ENCODE results near the gene ENOX2.

Gene ENOX2

DNA sequence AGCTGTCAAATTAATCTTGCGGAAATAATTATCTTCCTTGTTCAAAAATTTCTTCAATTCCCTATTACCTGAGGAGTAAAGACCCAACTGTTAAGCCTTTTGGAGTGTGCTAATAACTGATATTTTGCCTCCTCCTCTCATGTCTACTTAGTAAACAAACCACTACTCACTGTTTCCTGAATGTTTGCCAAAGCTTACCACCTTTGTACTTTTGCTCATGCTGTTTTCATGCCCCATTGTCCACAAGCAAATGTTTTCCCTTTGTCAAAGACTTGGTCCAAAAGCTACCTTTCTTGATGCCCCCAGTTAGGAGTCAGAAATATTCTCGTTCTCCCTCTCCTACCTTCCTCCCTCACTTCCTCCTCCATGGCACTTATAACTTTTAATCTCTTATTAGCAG is 226.1 kb downstream of the ENOX2 start:
- DNase-seq (ENCODE audit: extremely low read depth, low read depth): no peak
- H3K4me3 ChIP-seq (replicated peaks; ENCODE audit: low read depth, low read length): no peak overlapping the region
- TF ChIP-seq, protein P1, sequence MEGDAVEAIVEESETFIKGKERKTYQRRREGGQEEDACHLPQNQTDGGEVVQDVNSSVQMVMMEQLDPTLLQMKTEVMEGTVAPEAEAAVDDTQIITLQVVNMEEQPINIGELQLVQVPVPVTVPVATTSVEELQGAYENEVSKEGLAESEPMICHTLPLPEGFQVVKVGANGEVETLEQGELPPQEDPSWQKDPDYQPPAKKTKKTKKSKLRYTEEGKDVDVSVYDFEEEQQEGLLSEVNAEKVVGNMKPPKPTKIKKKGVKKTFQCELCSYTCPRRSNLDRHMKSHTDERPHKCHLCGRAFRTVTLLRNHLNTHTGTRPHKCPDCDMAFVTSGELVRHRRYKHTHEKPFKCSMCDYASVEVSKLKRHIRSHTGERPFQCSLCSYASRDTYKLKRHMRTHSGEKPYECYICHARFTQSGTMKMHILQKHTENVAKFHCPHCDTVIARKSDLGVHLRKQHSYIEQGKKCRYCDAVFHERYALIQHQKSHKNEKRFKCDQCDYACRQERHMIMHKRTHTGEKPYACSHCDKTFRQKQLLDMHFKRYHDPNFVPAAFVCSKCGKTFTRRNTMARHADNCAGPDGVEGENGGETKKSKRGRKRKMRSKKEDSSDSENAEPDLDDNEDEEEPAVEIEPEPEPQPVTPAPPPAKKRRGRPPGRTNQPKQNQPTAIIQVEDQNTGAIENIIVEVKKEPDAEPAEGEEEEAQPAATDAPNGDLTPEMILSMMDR (IDR thresholded peaks at IDR 0.05; ENCODE audit: low read depth, low read length, missing control alignments): no peak

DNA sequence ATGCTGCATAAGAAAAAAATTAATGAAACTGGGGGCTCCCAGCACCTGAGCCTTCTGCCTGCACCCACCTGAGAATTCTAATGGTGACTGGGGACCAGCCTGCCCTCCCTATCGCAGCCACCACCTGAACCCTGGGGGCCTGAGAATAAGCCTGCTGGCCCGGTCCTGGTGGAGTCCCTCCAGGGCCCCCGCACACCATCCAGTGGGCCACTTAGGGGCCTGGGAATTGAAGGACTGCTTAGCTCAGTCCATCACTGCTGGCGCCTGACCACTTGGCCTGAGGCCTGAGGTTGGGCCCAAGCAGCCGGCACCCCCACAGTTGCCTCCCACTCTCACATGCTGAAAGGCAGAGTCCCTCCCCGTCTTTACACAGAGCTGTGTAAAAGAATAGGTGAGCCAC is 230.8 kb downstream of the ENOX2 start:
- no peak for DNase-seq (ENCODE audit: extremely low read depth, low read depth)
- H3K4me3 ChIP-seq (replicated peaks; ENCODE audit: low read depth, low read length): no peak overlapping the region
- TF ChIP-seq, protein P1 (IDR thresholded peaks at IDR 0.05; ENCODE audit: low read depth, low read length, missing control alignments): no peak

DNA sequence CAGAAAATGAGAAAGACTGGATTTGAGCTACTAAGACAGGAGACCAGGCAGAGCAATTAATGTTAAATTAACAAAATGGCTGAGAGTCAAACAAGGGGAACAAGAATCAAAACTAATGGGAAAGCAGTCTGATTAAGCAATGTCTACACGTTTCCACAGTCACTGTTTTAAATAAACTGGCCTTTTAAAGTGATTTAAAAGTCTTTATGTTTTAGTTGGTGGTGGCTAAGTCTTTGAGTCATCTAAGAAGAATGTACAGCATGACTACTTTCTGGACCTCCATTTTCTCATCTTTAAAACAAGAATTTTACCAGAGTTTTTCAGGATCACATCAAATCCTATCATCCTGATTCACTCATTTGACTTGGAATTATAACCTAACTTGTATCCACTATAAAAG is 233.8 kb downstream of the ENOX2 start:
- no peak for DNase-seq (ENCODE audit: extremely low read depth, low read depth)
- TF ChIP-seq, protein P1 (IDR thresholded peaks at IDR 0.05; ENCODE audit: low read depth, low read length, missing control alignments): no peak
- H3K4me3 ChIP-seq (replicated peaks; ENCODE audit: low read depth, low read length): no peak overlapping the region

DNA sequence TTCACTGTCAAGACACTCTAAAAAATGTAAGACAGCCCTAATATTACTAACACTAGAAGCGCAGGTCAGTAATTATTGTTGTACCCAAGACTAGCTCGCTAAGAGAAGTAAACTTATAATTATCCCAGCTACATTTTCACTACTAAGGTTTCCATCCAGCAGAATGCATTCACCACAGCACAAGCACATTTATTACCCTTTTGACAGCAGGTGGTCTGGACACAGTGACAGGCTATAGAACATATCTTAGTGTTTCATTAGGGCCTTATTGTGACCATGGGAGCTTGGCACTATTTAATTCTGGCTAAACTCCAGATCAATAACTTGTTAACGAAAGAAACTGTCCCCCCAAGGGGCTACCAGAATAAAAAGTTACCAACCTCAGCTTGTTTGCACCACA is 237.7 kb downstream of the ENOX2 start:
- TF ChIP-seq, protein P1 (IDR thresholded peaks at IDR 0.05; ENCODE audit: low read depth, low read length, missing control alignments): no peak
- DNase-seq (ENCODE audit: extremely low read depth, low read depth): no peak
- no peak overlapping the region for H3K4me3 ChIP-seq (replicated peaks; ENCODE audit: low read depth, low read length)

DNA sequence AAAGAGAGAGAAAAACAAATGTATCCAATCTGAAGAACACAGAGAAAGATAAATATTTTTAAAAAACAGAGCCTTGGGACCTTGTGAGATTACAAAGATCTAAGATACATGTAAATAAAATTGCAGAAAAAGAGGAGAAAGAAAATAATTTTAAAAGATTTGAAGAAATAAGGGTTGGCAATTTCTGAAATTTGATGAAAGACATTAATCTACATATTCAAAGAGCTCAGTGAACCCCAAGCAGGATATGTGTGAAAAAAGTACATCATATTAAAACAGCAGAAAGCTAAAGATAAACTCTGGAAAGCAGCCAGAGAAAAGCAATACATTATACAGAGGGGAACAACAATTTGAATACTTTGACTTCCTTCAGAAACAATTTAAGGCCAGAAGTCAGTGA is 244.7 kb downstream of the ENOX2 start:
- TF ChIP-seq, protein P1 (IDR thresholded peaks at IDR 0.05; ENCODE audit: low read depth, low read length, missing control alignments): no peak
- no peak for DNase-seq (ENCODE audit: extremely low read depth, low read depth)

DNA sequence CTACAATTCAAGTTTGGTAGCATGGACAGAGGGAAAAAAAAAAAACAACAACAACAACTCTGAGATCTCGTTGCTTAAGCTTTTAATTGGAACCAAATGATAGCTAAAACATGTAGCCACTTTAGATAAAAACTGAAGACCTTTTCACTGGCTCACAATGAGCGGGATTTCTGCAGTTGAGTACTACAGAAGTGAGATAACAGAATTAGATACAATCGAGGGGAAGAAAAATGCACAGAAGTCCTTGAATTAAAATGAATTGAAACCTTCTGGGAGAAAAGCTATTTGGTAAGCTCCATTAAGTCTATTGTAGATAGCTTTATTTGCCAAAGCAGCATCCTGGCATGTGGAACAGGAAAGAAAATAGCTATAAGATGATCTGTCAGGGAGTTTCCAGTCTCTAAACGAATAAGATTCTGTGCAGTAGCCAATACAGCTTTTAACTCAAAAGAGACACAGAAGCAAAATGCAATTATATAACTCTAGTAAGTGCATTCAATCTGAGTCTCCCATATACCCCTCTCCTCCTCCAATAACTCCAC is 248.5 kb downstream of the ENOX2 start:
- H3K4me3 ChIP-seq (replicated peaks; ENCODE audit: low read depth, low read length): no peak overlapping the region
- TF ChIP-seq, protein P1 (IDR thresholded peaks at IDR 0.05; ENCODE audit: low read depth, low read length, missing control alignments): no peak
- no peak for DNase-seq (ENCODE audit: extremely low read depth, low read depth)

More for the DNA sequence above, 244.7 kb downstream of the ENOX2 start:
- no peak overlapping the region for H3K4me3 ChIP-seq (replicated peaks; ENCODE audit: low read depth, low read length)

All from HFF-Myc (cell line).